Endothelial cell of umbilical vein (primary cell): ENCODE data around the gene USP25. TPM values are rescaled to one million over a fixed set of nuclear protein-coding genes. Genes with fewer than 3 reads are reported as not detected.

ENCODE experiments used
- BruUV-seq: library from RNA; stranded (reverse); fragments of 400-500 nt; replicated peaks from 2 replicates; lab custom pipeline; 2021; lab: Mats Ljungman, UMichigan
- CTCF ChIA-PET: fragments of 300-600, 350-600 bp; sonication (Branson Sonifier 250); formaldehyde crosslinking; loops from one replicate; lab custom pipeline; 2021; ENCODE audit warnings: antibody characterized with exemption, inconsistent platforms; lab: Charles Lee
- POLR2A ChIA-PET: fragments of 300-600, 350-600 bp; sonication (Branson Sonifier 250); formaldehyde crosslinking; loops from one replicate; lab custom pipeline; 2021; ENCODE audit warnings: antibody characterized with exemption, inconsistent platforms; lab: Charles Lee
- DNase-seq: peaks from one replicate; pipeline ENCODE4 v3.0.0-alpha.2; 2011; ENCODE audit warnings: low read depth, low spot score
- FAIRE-seq: peaks from 2 replicates; lab custom pipeline; 2011; peaks lifted over from hg19 to GRCh38; lab: Jason Lieb, UNC
- H2AFZ ChIP-seq: 2 replicates; pipeline ENCODE4 v1.6.0; 2012; ENCODE audit warnings: low read depth, low read length, control low read depth, inconsistent platforms
- H3K27ac ChIP-seq: 2 replicates; pipeline ENCODE4 v1.5.1; 2011; ENCODE audit warnings: low read depth, mild to moderate bottlenecking, control low read depth, low read length, moderate library complexity; ENCODE audit not compliant: insufficient read depth
- H3K27me3 ChIP-seq, 2 experiments: 2 replicates each; pipeline versions ENCODE4 v1.6.0 to v1.6.1; 2011; ENCODE audit warnings: low read length in 2 of 2, mixed read lengths in 1 of 2; ENCODE audit not compliant: control insufficient read depth in 2 of 2, insufficient read depth in 2 of 2
- H3K36me3 ChIP-seq, 2 experiments: 2 replicates in 1 of 2; 3 replicates in 1 of 2; pipeline ENCODE4 v1.5.1; 2011; ENCODE audit warnings: low read length in 2 of 2, mild to moderate bottlenecking in 1 of 2, moderate library complexity in 1 of 2; ENCODE audit not compliant: control insufficient read depth in 2 of 2, insufficient read depth in 2 of 2; ENCODE audit errors: extremely low read depth in 1 of 2
- H3K4me1 ChIP-seq: 3 replicates; pipeline ENCODE4 v1.5.1; 2011; ENCODE audit warnings: mild to moderate bottlenecking, low read length; ENCODE audit not compliant: control insufficient read depth, insufficient read depth; ENCODE audit errors: extremely low read depth
- H3K4me2 ChIP-seq: 2 replicates; pipeline ENCODE4 v1.6.1; 2011; ENCODE audit warnings: low read length, control low read depth, mixed read lengths; ENCODE audit not compliant: insufficient read depth
- H3K4me3 ChIP-seq, 3 experiments: fragments of 200-600 bp in 1 of 3; sonication (generic), shearing (Covaris generic) in 1 of 3; replicated peaks in 1 of 3; 2 replicates each; pipeline ENCODE4 v1.5.1; 2011 to 2016; ENCODE audit warnings: control low read depth in 3 of 3, low read length in 3 of 3, mild to moderate bottlenecking in 2 of 3, inconsistent platforms in 1 of 3, low read depth in 1 of 3, moderate library complexity in 1 of 3; ENCODE audit not compliant: insufficient read depth in 1 of 3
- H3K79me2 ChIP-seq: 2 replicates; pipeline ENCODE4 v1.6.0; 2012; ENCODE audit warnings: low read length, inconsistent platforms; ENCODE audit not compliant: control insufficient read depth, insufficient read depth
- H3K9ac ChIP-seq: replicated peaks from 2 replicates; pipeline ENCODE3; 2011; ENCODE audit warnings: low read length, control low read depth; ENCODE audit not compliant: insufficient read depth; ENCODE audit errors: extremely low read depth
- H3K9me1 ChIP-seq: replicated peaks from 3 replicates; pipeline ENCODE4 v1.6.0; 2011; ENCODE audit warnings: mild to moderate bottlenecking, low read length; ENCODE audit not compliant: control insufficient read depth, insufficient read depth; ENCODE audit errors: extremely low read depth
- H3K9me3 ChIP-seq: replicated peaks from 2 replicates; pipeline ENCODE4 v1.5.1; 2012; ENCODE audit warnings: low read length, inconsistent platforms; ENCODE audit not compliant: control insufficient read depth, insufficient read depth
- H4K20me1 ChIP-seq: replicated peaks from 2 replicates; pipeline ENCODE3; 2011; ENCODE audit warnings: mild to moderate bottlenecking, low read length; ENCODE audit not compliant: control insufficient read depth, insufficient read depth; ENCODE audit errors: extremely low read depth
- CTCF ChIP-seq, 2 donors: IDR thresholded peaks; 1 replicate in 1 of 2; 2 replicates in 1 of 2; pipeline ENCODE4 v1.5.1; 2011; ENCODE audit warnings: low read length in 2 of 2, mild to moderate bottlenecking in 2 of 2, moderate library complexity in 2 of 2, control low read depth in 1 of 2, inconsistent platforms in 1 of 2, low read depth in 1 of 2; ENCODE audit not compliant: insufficient read depth in 1 of 2; ENCODE audit errors: extremely low read depth in 1 of 2
- EZH2 ChIP-seq: IDR thresholded peaks from 2 replicates; pipeline ENCODE4 v1.6.1; 2012; ENCODE audit warnings: borderline replicate concordance, low read depth, mild to moderate bottlenecking, moderate library complexity, low read length, inconsistent platforms; ENCODE audit not compliant: severe bottlenecking
- FOS ChIP-seq: IDR thresholded peaks from 2 replicates; pipeline ENCODE4 v1.6.1; 2011; ENCODE audit warnings: mild to moderate bottlenecking, low read length, moderate library complexity, borderline replicate concordance; ENCODE audit not compliant: insufficient read depth
- GATA2 ChIP-seq: IDR thresholded peaks from 2 replicates; pipeline ENCODE4 v1.7.0; 2011; ENCODE audit warnings: low read depth, mild to moderate bottlenecking, moderate library complexity, mixed read lengths, low read length; ENCODE audit not compliant: insufficient read length, insufficient read depth
- JUN ChIP-seq: IDR thresholded peaks from 2 replicates; pipeline ENCODE4 v1.6.1; 2011; ENCODE audit warnings: borderline replicate concordance, low read depth; ENCODE audit not compliant: insufficient read length, insufficient read depth
- MYC ChIP-seq: IDR thresholded peaks from one replicate; pipeline ENCODE4 v1.6.1; 2011; ENCODE audit warnings: mild to moderate bottlenecking, low read depth, low read length
- POLR2A ChIP-seq: IDR thresholded peaks from 2 replicates; pipeline ENCODE4 v1.6.1; 2012; ENCODE audit warnings: low read depth, mild to moderate bottlenecking, control low read depth, low read length
- POLR2AphosphoS5 ChIP-seq: IDR thresholded peaks from 2 replicates; pipeline ENCODE4 v1.6.1; 2012; ENCODE audit warnings: low read depth, mild to moderate bottlenecking, control low read depth, low read length, moderate library complexity; ENCODE audit not compliant: insufficient read depth
- dilution Hi-C: fragments of 300-500 bp; cut with MboI; formaldehyde crosslinking; loops from one replicate; pipeline ENCODE4 v1.15.0; 2019; ENCODE audit warnings: low sequenced_read_pairs; ENCODE audit not compliant: extremely low pct_ligation_motif_present
- intact Hi-C: fragments of 100-400 bp; cut with micrococcal nuclease; formaldehyde crosslinking; loops from one replicate; pipeline ENCODE4 v1.10.0; 2022
- polyA plus RNA-seq, 4 experiments: library from polyadenylated mRNA; depleted of rRNA in 3 of 4; stranded (reverse) in 3 of 4; unstranded in 1 of 4; fragments of >200 nt; gene quantifications; 2 replicates each; pipeline versions ENCODE4 v1.2.1 to v1.2.3, GENCODE V29; 2011 to 2012; ENCODE audit warnings: missing spikeins in 1 of 4
- total RNA-seq: library from RNA; stranded (reverse); gene quantifications from 2 replicates; pipeline ENCODE4 v1.2.3, GENCODE V29; 2021
- TF ChIP-seq, protein P1 (sequence below): IDR thresholded peaks from 2 replicates; pipeline ENCODE4 v1.6.1; 2011; ENCODE audit not compliant: insufficient read depth, insufficient read length

USP25 gene
- total and polyA plus RNA-seq, 2 donors (not counting 3 experiments of a cell fraction or from before 2014, with no cell fraction given), result 14.4 to 67.5 TPM

- dilution Hi-C loops, result no loop called here
- ChIA-PET POLR2A (no interaction called here), CTCF (no interaction called here)
- peak; percentile 36 for DNase-seq
- TF ChIP-seq CTCF (IDR thresholded peaks at IDR 0.05; ENCODE audit: extremely low read depth in 1 of 2, insufficient read depth in 1 of 2, low read depth in 1 of 2, low read length in 2 of 2) (peak in 1 of 2 donors; percentile 13), MYC (no peak)
- Histone ChIP-seq H3K27ac (no peak overlapping the region), H3K9me3 (no peaks in the 10 kb centered on the region), H3K4me2 (no peak overlapping the region), H3K79me2 (no peaks in the 10 kb centered on the region), H3K4me3 (no peak overlapping the region), H2AFZ (no peak overlapping the region), H3K36me3 (no peaks in the 10 kb centered on the region), H4K20me1 (no peaks in the 10 kb centered on the region), H3K9ac (no peak overlapping the region), H3K9me1 (no peaks in the 10 kb centered on the region), H3K4me1 (no peaks in the 10 kb centered on the region), H3K27me3 (no peaks in the 10 kb centered on the region)
- BruUV-seq, result no TSS peak
- intact Hi-C loops, result loop anchor here (2.0 to 10.0 kb wide), 4 partner anchors 190 to 1376 kb away; no protein-coding TSS in a partner anchor
- FAIRE-seq, result no peak
Measured at GRCh38 chr21:15894596-15894995, 164.8 kb downstream of the USP25 start.

DNA sequence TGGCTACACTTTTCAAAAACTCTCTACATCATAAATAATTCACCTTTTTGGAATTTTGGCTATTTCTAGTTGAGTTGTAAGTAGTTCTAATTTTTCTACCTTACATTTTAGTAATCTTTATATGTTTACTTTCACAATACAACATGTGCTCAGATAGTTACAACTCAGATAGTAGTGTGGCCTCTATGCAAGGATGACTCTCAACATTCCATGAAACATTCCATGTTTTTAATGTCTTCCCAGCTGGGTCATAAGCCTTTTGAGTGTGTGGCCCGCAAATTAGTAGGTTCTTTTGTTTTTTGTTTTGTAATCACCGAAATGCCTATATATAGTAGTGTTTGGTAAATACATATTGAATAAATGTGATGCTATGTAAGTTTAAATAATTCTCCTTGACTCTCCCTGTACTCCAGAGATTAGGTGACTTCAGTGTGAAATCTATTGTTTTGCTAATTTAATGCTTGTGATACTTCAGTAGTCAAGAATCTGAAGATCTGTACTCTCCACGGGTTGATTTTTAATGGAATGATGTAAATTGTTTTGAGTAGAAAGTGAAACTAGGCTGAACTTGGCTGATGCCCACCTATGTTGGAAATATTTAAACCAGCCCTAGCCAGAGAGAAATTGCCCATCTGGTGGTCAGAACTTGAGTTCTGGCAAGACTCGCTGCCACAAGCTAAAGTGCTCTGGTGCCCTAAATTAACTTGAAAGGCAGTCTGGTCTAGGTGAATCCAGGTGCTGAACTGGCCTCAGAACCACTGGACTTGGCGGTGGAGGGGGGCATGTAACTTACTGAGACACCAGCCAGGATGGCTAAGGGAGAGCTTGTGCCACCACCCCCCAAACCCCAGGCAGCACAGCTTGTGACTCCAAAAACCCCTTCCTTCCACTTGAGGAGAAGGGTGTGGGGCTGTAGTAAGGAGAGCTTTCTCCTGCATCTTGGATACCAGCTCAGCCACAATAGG lies 165.6 kb downstream of the USP25 start:
- TF ChIP-seq MYC, result no peak
- TF ChIP-seq, protein P1, sequence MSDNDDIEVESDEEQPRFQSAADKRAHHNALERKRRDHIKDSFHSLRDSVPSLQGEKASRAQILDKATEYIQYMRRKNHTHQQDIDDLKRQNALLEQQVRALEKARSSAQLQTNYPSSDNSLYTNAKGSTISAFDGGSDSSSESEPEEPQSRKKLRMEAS, result no peak
- TF ChIP-seq POLR2AphosphoS5, result no peak
- TF ChIP-seq POLR2A, result no peak
- TF ChIP-seq FOS, result no peak
- no peak for TF ChIP-seq JUN
- TF ChIP-seq CTCF (IDR thresholded peaks at IDR 0.05; ENCODE audit: extremely low read depth in 1 of 2, insufficient read depth in 1 of 2, low read depth in 1 of 2, low read length in 2 of 2), result no peak
- no peak for TF ChIP-seq EZH2
- TF ChIP-seq GATA2, result no peak
- Histone ChIP-seq H3K9me3 (no peaks in the 10 kb centered on the region), H3K9ac (no peak overlapping the region), H3K9me1 (no peaks in the 10 kb centered on the region), H2AFZ (no peak overlapping the region), H3K79me2 (no peaks in the 10 kb centered on the region), H3K4me1 (no peaks in the 10 kb centered on the region), H4K20me1 (no peaks in the 10 kb centered on the region), H3K36me3 (no peaks in the 10 kb centered on the region), H3K4me3 (no peak overlapping the region), H3K27me3 (no peaks in the 10 kb centered on the region), H3K27ac (no peak overlapping the region), H3K4me2 (no peak overlapping the region)
- ChIA-PET POLR2A (no interaction called here), CTCF (interaction anchor here (0.6 to 1.0 kb wide), 2 partner anchors 186 to 216 kb away, joined by 3 to 6 read pairs; no protein-coding TSS in a partner anchor)
- FAIRE-seq (no peak), DNase-seq (no peak)
- intact Hi-C loops (loop anchor here (2.0 to 10.0 kb wide), 4 partner anchors 189 to 1375 kb away; no protein-coding TSS in a partner anchor), dilution Hi-C loops (no loop called here)
- no TSS peak for BruUV-seq
